NCI-H1092 (cell line): ENCODE results near the gene RBM19.
"Not testable (repeated sequence)": the region's sequence is repeated elsewhere in the genome, so short reads cannot be mapped to it uniquely, and the experiment has no call there.

Experiments
- DNase-seq: peaks from one replicate; lab custom pipeline; 2025; lab: John Stamatoyannopoulos, UW

Gene RBM19

GRCh38 chr12:113831476-113831875 is 134.6 kb downstream of the RBM19 start:
- no peak for DNase-seq

GRCh38 chr12:113831016-113831415 is 135.1 kb downstream of the RBM19 start:
- no peak for DNase-seq

DNA sequence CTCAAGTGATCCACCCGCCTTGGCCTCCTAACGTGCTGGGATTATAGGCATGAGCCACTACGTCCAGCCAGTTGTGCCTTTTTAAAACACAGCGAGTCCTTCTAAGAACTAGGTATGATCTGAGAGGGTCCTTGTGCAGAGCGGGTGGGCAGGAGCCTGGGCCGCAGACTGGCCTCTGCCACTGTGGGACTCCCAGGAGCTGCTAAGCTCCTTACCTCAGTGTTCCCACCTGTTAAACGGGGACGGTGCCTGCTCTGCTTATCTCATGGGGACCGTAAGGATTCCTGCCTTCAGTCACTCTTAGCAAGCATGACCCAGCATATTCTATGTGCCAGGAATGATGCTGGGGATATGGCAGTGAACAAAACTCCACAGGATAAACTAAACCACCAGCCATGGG is 136.9 kb downstream of the RBM19 start:
- no peak for DNase-seq

GRCh38 chr12:113827539-113828114 is 138.5 kb downstream of the RBM19 start:
- no peak for DNase-seq

- no peak for DNase-seq
These were observed 139.2 kb downstream of the RBM19 start for GRCh38 chr12:113826805-113827538.

- DNase-seq, result no peak
These were observed 140.4 kb downstream of the RBM19 start for GRCh38 chr12:113825705-113826104.

DNA sequence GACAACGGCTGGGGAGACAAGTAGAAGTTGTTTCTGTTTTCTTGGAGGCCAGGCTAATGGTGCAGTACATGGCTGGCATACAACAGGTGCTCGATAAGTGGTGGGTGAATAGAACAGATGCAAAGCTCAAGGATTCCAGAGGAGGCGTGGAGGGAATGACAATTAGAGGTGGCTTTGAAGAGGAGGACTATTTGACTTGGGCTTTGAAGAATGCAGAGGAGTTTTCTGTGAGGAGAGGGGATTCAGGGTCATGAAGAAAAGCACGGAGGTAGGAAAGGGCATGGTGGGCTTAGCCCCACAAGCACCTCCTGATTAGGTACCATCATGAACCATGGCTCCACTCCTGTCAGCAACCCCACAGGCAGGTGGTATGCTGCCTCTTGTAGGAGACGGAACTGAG is 142.3 kb downstream of the RBM19 start:
- no peak for DNase-seq

DNA sequence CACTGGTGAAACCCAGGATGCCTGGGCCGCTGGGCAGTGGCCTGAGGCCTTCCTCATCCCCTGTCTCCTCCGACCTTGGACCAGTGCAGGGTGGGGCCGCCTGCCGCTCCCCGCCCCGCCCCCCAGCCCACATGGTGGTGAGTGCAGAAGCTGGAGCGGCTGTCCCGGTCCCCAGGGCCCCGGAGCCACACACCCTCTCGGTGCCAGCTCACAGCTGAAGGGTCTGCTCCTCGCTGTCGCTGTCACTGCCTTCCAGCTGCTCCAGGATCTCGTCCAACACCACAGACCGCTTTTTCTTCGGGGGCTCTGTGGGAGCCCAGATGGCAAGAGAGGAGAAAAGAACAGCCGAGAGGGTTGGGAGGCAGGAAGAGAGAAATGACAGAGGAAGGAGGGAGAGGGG is 143.1 kb downstream of the RBM19 start:
- no peak for DNase-seq

GRCh38 chr12:113820842-113821241 is 145.3 kb downstream of the RBM19 start:
- DNase-seq, result no peak

DNA sequence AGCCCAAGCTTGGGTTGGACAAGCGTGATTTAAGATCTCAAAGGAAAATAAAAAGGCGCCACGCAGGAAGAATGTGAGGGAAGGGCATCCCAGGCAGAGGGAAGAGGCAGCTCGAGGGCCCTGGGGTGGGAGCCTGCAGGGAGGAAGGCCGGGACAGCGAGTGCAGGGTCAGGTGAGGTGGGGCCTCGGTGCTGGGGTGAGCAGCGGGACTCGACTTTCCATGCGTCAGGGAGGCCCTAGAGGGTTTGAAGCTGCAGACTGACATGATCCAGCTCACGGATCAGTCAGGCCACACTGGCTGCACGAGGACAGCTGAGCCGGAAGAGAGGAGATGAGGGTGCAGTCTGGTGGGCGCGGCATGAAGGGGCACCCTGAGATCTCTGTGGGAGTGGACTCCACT is 145.8 kb downstream of the RBM19 start:
- DNase-seq, result no peak

DNA sequence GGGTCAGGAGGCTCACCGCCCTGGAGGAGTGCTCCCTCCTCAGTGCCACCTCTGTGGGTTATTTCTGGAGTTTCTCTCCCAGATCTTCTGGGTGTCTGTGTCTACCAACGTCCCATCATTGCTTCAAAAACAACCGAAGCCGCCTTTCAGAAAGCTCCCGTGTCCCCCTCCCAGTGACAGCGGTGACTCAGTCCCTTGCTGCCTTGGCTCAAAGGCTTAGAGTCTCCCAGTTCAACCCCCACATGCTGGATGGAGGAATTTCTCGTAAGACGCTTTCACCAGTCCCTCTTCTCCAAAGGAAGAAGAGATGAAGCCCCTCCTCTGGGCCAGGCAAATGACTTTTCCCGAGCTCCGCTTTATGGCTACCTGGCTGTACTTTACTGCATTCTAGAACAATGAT is 146.6 kb downstream of the RBM19 start:
- DNase-seq, result no peak

DNA sequence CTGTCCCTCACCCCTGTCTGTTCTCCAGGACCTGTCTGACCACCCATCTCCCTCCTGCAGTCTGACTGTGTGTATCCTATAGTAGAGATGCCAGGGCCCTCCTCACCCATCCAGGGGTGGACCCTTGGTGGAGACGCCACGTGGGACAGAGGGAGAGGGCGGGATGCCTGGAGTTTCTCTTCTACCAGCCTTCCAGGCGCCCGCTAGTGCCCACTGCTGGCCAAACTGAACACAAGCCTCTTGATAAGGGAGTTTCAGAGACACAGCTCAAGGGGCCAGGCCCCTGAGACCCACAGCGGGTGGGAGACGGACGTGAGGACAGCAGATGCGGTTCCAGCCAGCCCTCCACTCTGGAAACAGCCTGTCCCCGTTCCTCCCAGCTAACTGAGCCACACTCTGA is 147.3 kb downstream of the RBM19 start:
- DNase-seq, result no peak

- DNase-seq, result no peak
These were observed 147.8 kb downstream of the RBM19 start for GRCh38 chr12:113818283-113818682.

GRCh38 chr12:113816866-113817265 is 149.3 kb downstream of the RBM19 start:
- DNase-seq, result no peak

GRCh38 chr12:113815031-113815430 is 151.1 kb downstream of the RBM19 start:
- no peak for DNase-seq

DNA sequence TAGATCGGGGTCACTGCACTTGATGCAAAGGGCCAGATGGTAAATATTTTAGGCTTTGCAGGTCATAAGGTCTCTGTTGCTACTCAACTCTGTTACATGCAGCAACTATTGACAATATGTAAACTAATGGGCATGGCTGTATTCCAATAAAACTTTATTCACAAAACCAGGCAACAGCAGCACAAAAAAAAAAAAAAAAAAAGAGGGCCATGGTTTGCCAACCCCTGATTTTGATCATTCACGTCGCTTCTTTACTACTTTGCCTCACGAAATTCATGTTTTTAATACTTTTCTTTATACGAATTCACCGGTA is 152.9 kb downstream of the RBM19 start:
- no peak for DNase-seq

GRCh38 chr12:113812411-113813228 is 153.5 kb downstream of the RBM19 start:
- DNase-seq, result no peak

DNA sequence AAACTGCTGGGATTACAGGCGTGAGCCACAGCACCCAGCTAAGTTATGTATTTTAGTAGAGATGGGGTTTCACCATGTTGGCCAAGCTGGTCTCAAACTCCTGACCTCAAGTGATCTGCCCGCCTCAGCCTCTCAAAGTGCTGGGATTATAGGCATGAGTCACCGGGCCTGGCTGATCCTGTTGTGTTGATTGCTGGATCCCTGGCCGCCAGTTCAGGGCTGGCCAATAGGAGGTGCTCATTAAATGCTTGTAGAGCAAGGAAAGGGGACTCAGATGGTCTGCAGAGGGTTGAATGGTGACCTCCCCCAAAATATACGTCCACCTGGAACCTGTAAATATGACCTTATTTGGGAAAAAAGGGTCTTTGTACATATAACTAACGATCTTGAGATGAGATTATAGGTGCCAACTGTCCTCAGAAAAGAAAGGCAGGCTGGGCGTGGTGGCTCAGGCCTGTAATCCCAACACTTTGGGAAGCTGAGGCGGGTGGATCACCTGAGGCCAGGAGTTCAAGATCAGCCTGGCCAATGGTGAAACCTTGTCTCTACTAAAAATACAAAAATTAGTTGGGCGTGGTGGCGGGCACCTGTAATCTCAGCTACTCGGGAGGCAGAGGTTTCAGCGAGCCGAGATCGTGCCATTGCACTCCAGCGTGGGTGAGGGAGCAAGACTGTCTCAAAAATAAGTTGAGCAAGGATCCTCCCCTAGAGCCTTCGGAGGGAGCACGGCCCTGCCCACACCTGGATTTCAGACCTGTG is 156.5 kb downstream of the RBM19 start:
- DNase-seq, result not testable (repeated sequence)

DNA sequence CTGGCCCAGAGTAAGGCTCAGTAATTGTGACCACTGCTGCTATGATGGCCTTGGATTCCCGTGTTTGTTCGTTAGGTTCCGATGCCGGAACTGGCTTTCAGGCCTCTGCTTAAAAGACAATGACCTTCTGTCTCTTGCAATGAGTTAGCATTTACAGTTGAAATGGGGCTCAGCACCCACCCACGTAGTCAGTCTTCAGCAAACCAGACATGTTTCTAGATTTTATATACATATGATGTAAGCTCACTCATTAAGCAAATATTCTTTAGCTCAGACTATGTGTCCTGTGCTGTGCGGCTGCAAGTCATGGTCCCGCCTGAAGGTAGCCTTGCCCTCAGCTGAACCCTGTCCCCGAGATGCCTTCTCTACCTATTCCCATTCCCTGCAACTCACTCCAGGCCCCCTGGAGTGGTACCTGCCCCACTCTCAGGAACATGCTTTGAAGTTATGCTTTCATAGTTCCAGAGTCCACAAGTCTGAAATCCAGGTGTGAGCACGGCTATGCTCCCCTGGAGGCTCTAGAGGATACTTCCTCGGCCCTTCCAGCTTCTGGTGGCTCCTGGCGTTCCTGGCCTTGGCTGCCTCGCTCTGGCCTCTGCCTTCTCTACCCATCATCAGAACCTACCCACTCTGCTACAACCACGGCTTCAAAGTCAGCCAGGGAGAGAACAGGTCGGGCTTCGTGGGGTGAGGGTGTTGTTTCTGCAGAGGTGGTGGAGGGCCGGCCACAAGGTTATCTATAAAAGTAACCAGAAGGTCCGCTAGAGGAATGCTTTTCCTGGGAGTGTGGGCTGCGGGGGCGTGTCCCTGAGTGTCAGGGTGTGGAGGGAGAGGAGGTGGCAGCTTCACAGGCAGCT is 157.8 kb downstream of the RBM19 start:
- DNase-seq, result no peak

GRCh38 chr12:113805673-113806072 is 160.5 kb downstream of the RBM19 start:
- DNase-seq, result no peak

GRCh38 chr12:113804961-113805600 is 161.0 kb downstream of the RBM19 start:
- DNase-seq, result no peak
